HG03439 (cell line): ENCODE data around the gene AKR7A2.

Experiments used
- ATAC-seq: cut with Tn5 transposase; IDR thresholded peaks from one replicate; pipeline ENCODE4 v1.9.1; 2021; ENCODE audit warnings: mild to moderate bottlenecking, moderate library complexity; ENCODE audit not compliant: unreplicated experiment

The AKR7A2 gene

DNA sequence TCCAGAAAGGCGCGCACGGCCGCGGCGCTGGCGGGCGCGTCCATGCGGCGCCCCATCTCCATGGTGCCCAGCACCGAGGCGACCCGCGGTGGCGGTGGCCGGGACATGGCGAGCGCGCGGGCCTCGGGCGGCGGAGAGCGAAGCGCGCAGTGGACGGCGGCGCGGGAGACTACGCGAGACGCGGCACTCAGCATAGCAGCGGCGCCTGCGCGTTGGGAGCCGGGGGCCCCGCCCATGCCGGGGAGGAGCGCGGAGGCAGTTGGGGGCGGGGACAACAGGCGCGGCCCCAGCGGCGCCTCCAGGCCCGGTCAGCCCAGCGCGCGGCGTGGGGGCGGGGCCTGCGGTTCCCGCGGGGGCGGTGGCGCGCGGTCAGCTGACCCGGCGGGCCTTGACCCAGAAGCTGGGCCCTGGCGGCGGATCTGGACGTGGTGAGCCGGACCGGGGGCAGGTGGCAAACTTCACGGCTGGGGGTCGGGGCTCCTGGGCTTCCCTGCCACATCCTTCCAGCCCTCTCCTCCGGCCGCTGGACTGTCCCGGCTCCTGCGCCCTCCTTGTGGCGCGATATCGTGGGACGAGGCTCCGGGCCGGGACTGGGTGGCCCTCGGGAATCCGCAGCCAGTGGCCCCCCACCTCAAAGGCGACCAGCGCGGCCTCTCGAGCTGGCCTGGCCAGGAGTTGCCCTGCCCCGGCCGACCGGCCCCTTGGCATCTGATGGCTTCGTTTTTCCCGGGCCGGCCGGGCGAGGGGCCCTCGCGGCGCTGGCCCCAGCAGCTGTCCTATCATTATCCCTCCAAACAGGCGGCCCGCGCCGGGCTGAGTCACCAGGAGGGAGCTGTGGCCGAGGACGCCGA lies at the start of gene AKR7A2, which contains the start of gene SLC66A1:
AKR7A2 (minus strand) TSS at position 214 of the 851 bp plus-strand sequence; CDS start at position 194, 20 bp downstream.
SLC66A1 (plus strand) TSS at position 396 of the 851 bp plus-strand sequence. CDS start 5,352 bp downstream, outside the sequence.
- ATAC-seq: peak; percentile 79

DNA sequence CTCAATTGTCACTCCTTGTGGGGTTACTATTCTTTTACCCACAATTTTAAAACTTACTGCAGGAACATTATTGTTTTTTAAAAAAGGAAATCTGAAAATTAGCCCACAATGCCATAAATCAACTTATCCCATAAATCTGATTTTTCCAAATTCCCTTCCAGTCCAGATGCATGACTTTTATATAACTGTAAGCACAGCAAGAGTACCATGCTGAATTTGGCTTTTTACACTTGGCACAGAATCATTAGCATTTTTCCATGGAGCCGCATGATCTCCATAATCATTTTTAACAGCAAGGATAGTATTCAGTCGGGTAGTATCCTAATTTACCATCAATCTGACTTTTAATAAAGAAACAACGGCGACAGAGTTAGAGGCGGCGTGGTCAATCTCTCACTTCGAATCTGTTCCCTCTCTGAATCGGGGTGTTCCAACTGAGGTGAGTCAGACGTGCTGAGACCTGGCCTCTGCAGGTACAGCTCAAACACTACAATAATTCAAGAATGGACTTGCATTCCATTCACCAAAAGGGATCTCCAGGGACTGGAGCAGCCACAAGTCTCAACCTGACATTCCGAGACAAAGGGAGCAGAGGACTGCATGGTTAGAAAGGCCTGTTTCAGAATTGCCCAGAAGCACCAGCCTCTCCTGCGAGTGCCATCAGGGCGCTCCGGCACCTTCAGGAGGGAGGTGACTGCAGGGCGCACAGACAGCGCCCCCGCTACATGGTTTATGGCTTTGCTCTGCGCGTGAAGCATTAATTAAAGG lies 49.1 kb upstream of the AKR7A2 start:
- no peak for ATAC-seq

DNA sequence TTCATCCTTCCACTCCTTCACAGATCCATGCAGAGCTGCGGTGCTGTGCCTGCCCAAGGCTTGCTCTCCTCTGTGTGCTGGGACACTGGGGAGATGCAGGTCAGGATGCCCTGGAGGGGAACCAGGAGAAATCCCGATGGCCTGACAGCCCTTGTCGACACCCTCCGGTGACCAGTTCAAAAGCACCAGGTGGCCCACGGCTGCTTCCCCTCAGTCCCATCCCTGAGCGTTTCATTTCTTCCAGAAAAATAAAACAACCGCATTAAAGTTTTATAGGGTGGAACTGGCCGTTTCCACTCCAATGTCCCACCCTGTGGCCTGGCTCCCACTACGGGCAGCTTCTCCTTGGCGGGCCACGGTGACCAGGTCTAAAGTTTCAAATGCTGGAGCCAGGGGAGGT lies 48.5 kb upstream of the AKR7A2 start:
- no peak for ATAC-seq

DNA sequence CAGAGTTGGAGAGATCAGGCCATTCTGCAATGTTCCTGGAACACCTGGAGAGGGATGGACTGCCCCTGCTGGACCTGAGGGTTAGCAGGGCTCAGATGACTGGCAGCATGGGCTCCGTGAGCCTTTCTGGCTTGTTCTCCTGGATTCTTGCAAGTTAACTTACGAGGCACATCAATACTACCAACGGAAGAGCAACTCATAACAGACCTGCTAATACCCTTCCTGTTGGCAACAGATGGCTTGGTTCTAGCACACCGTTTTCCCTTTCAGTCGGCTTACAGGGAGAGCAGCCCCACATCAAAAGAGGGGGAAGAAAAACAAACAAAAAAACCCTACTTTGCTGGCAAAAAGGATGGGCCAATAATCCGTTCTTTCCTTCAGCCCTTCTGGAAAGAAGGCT lies 48.1 kb upstream of the AKR7A2 start:
- no peak for ATAC-seq

DNA sequence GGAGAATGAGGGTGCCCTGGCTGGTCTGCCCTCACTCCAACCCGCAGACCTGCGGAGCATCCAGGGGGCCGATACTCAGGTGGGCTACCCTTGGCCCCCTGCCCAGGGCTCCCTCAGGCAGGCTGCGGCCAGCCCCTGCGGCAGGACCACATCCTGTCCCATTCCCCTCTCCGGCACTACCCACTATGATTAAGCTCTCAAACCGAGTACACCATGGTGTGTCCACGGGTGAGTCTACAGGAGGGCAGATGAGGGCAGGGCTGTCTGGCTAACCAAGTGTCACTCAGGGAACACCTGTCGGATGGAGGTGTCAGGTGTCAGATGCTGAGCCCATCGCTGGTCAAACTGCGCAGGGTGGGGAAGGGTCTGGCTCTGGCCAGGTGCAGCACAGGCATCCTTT lies 47.4 kb upstream of the AKR7A2 start:
- ATAC-seq: no peak

DNA sequence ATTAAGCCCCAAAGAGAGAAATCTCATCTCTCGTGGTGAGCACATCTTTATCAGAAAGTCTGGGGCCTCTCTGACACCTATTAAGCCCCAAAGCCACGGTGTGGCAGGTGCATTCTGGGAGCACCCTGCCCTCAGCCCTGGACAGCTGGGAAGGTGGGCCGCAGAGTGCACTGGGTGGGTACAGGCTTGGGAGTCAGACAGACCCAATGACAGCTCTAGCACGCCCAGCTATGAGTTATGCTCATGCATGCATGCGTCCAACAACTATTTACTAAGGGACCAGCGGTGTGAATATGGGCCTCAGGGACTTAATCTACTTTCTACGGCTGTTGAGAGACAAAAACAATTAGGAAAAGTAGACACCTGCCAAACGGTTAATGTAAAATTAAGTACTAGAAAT lies 46.8 kb upstream of the AKR7A2 start:
- no peak for ATAC-seq

DNA sequence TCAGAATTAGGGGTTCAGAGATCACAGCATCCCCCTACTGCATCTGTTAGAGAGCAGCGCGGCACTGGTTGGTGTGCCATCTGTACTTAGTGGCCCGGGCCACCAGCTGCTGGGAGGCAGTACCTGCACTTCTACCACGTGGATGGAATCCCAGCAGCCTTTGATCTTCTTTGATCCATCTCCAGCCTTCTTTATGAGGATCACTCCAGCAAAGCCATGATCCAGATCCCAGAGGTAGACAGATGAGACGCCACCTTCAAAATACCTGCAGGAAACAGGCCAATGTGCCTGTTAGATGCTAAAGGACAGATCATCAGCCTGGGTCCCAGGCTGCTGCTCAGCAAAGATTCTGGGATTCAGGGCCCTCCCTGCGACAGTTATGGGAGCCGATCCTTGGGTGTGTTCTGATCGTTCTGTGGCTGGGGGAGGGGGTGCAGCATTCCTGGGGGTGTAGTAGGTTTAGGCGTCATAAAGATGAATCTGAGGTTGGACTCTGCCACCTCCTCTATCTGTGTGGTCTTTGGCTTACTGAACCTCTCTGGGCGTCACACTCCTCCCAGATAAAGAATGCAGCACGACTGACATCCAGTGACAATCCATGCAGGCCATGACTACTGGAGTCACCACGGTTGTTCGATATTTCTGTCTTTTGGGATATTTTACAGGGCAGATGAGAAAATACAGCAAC lies 45.5 kb upstream of the AKR7A2 start:
- ATAC-seq: no peak

DNA sequence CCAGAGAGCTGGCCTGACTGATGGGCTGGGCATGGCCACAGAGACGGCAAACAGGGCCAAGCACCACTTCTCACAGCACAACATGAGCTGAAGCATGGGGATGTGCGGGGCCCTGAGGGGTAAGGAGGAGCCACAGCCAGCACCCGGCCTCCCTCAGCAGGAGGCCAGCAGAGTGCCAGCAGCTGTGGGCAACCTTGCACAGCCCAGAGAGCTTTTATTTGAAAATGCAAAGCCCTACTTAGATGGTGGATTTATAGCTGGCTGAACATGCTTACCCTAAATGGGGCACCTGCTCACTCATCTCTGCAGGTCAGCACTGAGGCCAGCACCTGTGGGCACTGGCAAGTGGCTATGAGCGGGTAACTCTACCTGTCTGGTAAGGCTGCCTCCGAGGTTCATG lies 44.3 kb upstream of the AKR7A2 start:
- ATAC-seq: no peak

DNA sequence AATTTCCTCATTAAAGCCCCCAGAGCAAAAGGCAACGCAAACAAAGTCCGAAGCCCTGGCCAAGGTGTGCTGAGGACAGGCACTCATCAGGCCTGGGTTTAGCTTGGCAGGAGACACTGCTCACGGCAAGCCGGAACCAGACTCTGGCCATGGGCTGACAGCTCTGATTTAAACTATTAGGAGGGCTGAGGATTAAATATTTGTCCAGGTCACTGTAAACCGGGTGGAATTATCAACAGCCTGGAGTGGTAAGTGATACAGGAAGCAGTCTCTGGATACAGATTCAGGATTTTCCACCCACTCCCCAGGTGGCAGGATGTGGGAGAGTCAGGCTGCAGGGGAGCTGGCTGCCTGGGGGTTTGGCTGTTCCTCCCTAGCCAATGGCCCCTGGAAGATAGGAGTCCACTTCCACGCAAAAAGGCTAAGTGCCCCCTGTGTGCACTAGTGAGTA lies 42.6 kb upstream of the AKR7A2 start:
- ATAC-seq: no peak

DNA sequence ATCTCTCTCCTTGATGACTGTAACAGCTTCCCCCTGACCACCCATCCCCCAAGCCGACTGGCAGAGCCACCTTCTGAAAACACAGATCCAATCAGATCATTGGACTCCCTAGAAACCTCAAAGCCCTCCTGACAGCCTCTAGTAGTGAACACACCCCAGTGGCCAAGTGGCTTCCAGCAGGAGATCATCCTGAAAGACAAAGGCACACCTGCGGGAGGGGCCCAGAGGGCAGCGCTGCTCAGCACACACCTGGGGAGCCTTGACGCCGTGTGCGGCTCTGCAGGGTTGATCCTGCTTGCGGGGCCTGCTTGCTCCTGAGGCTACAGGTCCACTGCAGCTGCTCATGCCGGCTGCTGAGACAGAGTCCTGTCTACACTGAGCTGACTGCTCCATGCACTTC lies 41.7 kb upstream of the AKR7A2 start:
- no peak for ATAC-seq

DNA sequence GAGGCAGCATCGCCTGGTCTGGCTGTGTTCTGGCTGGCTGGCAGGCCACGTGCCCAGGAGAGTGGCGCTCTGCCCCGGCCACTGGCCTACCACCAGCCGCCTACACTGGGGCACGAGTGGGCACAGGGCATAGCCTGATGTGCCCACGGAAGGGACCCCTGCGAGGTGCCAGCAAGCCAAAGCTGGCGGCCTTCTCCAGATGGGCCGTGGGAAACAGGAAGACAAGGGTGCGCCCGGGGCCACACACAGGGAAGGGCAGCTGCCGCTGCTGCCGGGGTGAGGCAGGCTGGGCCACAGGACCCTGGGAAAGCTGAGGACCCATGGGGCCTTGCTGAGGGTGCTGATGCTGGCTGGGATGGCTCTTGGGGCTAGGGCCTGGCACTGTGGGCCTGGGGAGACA lies 40.9 kb upstream of the AKR7A2 start:
- no peak for ATAC-seq

DNA sequence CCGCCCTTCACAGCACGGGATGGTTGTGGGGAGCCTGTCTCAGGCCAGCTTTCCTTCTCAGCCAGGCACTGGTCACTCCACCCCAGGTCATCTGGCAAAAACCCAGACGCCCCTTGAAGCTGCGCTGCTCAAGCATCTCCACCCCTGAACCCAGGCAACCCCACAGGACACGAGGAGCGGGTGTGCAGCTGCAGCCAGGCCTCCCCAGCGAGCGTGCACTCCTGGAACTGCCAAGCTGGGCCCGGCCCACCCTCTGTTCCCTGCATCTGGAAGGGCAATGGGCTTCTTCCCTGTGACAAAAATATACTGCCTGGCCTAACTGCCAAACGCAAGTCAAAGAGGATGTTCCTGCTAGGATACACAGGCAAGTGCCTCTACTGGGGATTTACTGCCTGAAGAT lies 39.9 kb upstream of the AKR7A2 start:
- ATAC-seq: no peak

DNA sequence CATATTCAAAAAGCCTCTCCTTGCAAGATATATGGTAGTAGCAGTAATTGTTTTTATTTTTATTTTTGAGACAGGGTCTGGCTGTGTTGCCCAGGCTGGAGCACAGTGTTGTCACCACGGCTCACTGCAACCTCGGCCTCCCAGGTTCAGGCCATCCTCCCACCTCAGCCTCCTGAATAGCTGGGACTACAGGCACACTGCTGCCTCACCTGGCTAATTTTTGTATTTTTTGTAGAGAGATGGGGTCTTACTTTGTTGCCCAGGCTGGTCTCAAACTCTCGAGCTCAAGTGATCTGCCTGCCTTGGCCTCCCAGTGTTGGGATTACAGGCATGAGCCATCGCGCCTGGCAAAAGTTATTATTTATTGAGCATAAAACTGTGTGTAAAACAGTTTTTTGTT lies 38.6 kb upstream of the AKR7A2 start:
- ATAC-seq: no peak

DNA sequence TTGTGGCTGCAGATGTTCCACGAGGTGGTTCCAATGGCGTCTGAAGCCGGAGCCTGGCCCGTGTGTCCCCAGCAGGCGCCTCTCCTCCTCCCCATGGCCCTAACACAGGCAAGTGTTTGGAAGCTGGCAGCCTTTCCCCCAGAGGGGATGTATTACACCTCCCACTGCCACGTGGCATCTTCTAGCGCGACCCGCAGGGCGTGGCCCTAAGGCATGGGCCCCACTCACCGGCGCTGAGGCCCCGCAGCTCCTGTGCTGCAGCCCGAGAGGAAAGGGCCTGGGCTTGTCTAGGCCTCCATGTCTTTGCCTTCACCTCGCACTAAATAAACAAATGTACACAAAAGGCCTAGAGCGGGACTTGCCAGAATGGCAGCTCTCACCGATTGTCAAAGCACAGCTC lies 38.1 kb upstream of the AKR7A2 start:
- ATAC-seq: no peak

DNA sequence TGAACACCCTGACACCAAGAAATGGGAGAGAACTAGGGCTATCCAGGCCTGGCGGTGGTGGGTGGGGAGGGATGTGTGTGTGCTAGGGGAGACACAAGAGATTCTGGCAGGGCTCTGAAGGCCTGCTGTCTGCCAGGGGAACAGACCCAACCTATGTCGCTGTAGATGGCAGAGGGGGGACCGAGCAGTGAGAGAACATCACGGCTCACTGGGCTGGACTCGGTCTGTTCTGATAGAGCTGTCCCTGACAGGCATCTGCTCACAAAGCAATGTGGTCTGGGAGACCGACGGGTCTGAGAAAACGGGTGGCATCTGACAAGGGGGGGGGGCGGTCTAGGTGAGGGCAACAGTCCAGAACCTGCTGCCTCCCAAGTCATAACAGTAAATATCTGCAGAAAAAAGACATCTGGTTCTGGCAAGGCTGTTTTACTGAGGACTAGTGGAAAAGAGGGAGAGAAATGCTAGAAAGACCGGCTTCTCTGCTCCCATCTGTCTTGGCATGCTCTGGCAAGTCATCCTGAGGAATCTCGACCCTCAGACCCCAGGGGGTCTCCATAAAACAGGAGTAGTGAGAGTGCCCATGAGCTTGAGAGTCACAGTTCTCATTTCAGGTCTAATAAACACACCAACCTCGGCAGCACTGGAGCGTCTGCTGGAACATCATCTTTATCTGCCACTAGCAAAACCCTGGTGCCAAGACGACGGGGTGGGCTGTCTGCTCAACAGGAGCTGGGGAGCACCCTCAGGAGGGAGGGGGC lies 36.7 kb upstream of the AKR7A2 start:
- no peak for ATAC-seq

DNA sequence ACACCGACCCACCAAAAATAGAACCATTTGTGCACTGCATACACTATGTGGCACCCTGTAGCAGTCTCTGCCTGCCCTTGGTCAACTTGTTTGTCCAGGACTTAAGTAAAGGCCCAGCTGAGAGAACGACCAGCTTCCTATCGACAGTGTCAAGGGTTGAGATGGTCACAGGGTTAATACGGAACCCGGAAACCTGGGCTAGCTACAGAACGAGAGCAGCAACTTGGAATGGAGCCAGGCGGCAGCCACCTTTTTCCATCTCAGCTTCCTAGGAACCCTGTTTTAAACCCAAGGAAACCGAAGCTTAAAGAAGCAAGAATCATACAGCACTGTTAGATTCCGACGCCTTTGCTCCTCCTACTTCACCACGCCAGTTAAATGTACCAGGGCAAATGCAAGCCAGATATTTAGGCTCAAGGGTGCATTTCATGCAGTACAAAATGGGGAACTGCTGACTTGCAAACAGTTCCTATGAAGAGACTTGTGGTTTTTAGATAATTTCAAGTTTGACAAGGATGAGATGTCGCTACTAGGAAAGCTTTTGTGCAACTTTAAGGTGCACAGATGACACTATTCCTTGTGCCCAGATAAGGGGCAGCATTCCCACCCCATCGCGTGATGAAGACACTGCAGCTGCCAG lies 35.7 kb upstream of the AKR7A2 start:
- no peak for ATAC-seq

DNA sequence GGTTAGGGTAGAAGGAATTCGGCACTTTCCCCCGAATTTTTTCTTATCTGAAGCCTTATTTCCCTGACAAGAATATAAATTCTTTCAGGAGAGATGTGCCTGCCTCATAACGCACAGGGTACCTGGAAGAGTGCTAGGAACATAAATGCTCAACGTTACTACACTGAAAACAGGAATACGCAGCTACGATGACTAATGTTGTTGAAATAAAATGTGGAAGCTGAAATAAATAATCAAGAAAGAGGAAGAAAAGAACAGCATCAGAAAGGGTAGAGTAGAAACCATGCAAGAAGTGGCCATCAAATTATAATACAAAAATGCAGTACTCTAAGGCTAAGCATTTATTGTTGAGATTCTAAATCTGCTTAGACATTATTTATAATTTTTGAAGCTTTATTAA lies 34.1 kb upstream of the AKR7A2 start:
- no peak for ATAC-seq

DNA sequence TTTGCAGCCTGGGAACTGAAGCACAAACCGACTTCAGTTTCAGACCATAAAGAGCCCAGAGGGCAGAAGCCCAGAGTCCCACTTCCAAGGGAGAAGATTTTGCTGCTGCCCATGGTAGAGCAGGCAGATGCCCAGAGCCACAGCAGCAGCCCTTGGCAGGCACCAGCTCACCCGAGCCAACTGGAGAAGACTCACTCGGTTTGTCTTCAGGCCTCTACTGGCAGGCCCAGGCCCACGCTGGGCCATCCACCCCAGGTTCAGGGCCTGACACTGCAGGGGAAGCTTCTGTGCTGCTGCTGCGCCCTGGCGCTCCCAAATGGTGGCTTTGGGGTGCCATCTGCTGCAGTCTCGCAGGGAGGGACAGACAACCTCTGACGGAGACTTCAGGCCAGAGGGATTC lies 33.4 kb upstream of the AKR7A2 start:
- no peak for ATAC-seq

DNA sequence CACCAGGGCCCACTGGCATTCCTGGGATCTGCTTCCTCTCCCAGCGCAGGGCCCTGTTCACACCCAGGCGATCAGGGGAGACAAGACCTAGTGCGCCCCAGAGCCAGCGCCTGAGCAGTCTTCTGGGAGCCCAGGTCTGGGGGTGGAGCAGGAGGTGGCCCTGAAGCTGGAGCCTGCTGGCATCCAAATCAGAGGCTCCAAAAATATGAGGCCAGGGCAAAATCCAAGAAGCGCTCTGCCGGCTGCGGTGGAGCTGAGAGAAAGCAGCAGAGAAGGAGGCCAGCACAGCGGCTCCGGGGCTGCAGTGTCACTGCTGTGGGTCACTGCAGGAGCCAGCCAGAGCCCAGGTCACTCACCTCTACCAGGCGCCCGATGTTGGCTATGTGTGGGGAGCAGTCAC lies 32.9 kb upstream of the AKR7A2 start:
- ATAC-seq: no peak

DNA sequence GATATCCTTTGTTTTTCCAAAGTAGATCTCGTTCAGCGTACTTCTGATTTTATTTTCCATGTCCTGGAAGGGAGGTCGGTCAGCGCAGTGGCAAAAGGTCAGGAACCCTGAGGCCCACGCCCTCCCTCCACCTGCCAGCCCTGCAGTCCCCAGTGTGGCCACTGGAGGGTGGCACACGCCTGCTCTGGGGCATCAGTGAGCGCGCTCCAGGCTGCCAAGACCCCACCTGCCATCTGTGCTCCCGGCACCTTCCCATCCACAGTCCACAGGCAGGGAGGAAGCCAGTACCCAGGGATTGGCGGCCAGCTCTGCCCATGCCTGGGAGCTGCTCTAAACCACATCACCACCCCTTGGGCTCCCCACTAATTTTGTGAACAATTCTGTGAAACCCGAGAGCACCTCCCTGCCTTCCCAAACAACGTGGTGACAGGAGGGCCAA lies 32.4 kb upstream of the AKR7A2 start:
- ATAC-seq: no peak
